IMR-90 (cell line): ENCODE results near the gene HSP90AB1. TPM values are rescaled to one million over a fixed set of nuclear protein-coding genes. Genes with fewer than 3 reads are reported as not detected.
A peak's percentile ranks its signal among the peaks of the same experiment; 100 is the strongest.

Experiments
- ATAC-seq: fragments of 200-7000 bp; cut with Tn5 transposase; 2 replicates; pipeline ENCODE4 v1.9.1; 2020; ENCODE audit warnings: low read depth, mild to moderate bottlenecking, moderate library complexity
- BruUV-seq: library from RNA; stranded (reverse); fragments of 400-500 nt; replicated peaks from 2 replicates; lab custom pipeline; 2021; lab: Mats Ljungman, UMichigan
- CTCF ChIA-PET: fragments of 300-600 bp; formaldehyde crosslinking; extraction: SDS; loops from one replicate; lab custom pipeline; 2021; ENCODE audit warnings: antibody characterized with exemption; lab: Yijun Ruan, JAX
- POLR2A ChIA-PET: fragments of 300-600 bp; sonication (Branson Sonifier 250); formaldehyde crosslinking; loops from one replicate; lab custom pipeline; 2022; ENCODE audit warnings: antibody characterized with exemption; ENCODE audit not compliant: unreplicated experiment; lab: Charles Lee
- DNase-seq: peaks from one replicate; pipeline ENCODE4 v3.0.0; 2013
- H2AFZ ChIP-seq: replicated peaks from 2 replicates; pipeline ENCODE3; 2013; ENCODE audit warnings: low read length, mild to moderate bottlenecking; ENCODE audit not compliant: poor library complexity
- H2AK5ac ChIP-seq: 2 replicates; pipeline ENCODE4 v1.6.1; 2013; ENCODE audit warnings: low read depth, low read length, inconsistent platforms
- H2AK9ac ChIP-seq: replicated peaks from 2 replicates; pipeline ENCODE3; 2013; ENCODE audit warnings: mild to moderate bottlenecking, low read depth, low read length, moderate library complexity; ENCODE audit not compliant: poor library complexity
- H2BK120ac ChIP-seq: 2 replicates; pipeline ENCODE4 v1.6.1; 2013; ENCODE audit warnings: low read depth, low read length, inconsistent platforms
- H2BK15ac ChIP-seq: 3 replicates; pipeline ENCODE4 v1.6.1; 2013; ENCODE audit warnings: low read depth, low read length, inconsistent platforms
- H2BK20ac ChIP-seq: 2 replicates; pipeline ENCODE4 v1.6.1; 2013; ENCODE audit warnings: low read depth, mild to moderate bottlenecking, inconsistent platforms, low read length, moderate library complexity
- H2BK5ac ChIP-seq: 2 replicates; pipeline ENCODE4 v1.6.1; 2013; ENCODE audit warnings: mild to moderate bottlenecking, low read depth, low read length, inconsistent platforms; ENCODE audit not compliant: poor library complexity, severe bottlenecking
- H3K14ac ChIP-seq: replicated peaks from 2 replicates; pipeline ENCODE4 v1.6.1; 2013; ENCODE audit warnings: low read depth, low read length, inconsistent platforms
- H3K18ac ChIP-seq: 2 replicates; pipeline ENCODE4 v1.6.1; 2013; ENCODE audit warnings: low read depth, low read length, control low read depth
- H3K23ac ChIP-seq: 2 replicates; pipeline ENCODE4 v1.6.1; 2013; ENCODE audit warnings: low read depth, low read length, inconsistent platforms
- H3K27ac ChIP-seq: 2 replicates; pipeline ENCODE4 v1.5.1; 2013; ENCODE audit warnings: mild to moderate bottlenecking, control low read depth, low read length; ENCODE audit not compliant: insufficient read depth
- H3K27me3 ChIP-seq: 2 replicates; pipeline ENCODE4 v1.6.1; 2013; ENCODE audit warnings: low read length; ENCODE audit not compliant: control insufficient read depth, insufficient read depth
- H3K36me3 ChIP-seq: 2 replicates; pipeline ENCODE4 v1.6.1; 2013; ENCODE audit warnings: low read length, mixed read lengths; ENCODE audit not compliant: control insufficient read depth, insufficient read depth
- H3K4ac ChIP-seq: 2 replicates; pipeline ENCODE4 v1.6.1; 2013; ENCODE audit warnings: low read depth, low read length, inconsistent platforms
- H3K4me1 ChIP-seq: 2 replicates; pipeline ENCODE4 v1.6.1; 2013; ENCODE audit warnings: low read length, mixed read lengths; ENCODE audit not compliant: control insufficient read depth, insufficient read depth
- H3K4me2 ChIP-seq: 2 replicates; pipeline ENCODE4 v1.6.1; 2013; ENCODE audit warnings: low read depth, mild to moderate bottlenecking, control low read depth, low read length, moderate library complexity
- H3K4me3 ChIP-seq: 2 replicates; pipeline ENCODE4 v1.5.1; 2013; ENCODE audit warnings: low read depth, mild to moderate bottlenecking, control low read depth, low read length, moderate library complexity; ENCODE audit not compliant: insufficient read depth
- H3K56ac ChIP-seq: 2 replicates; pipeline ENCODE4 v1.6.1; 2013; ENCODE audit warnings: low read length, inconsistent platforms; ENCODE audit not compliant: insufficient read depth; ENCODE audit errors: extremely low read depth
- H3K79me1 ChIP-seq, 2 experiments: 2 replicates each; pipeline ENCODE4 v1.6.1; 2013; ENCODE audit warnings: low read length in 2 of 2, inconsistent platforms in 1 of 2, low read depth in 1 of 2
- H3K9ac ChIP-seq: 2 replicates; pipeline ENCODE4 v1.6.1; 2013; ENCODE audit warnings: low read depth, low read length, control low read depth
- H3K9me1 ChIP-seq: 2 replicates; pipeline ENCODE4 v1.6.1; 2013; ENCODE audit warnings: low read length, inconsistent platforms; ENCODE audit not compliant: insufficient read depth
- H3K9me3 ChIP-seq: 2 replicates; pipeline ENCODE4 v1.6.1; 2013; ENCODE audit warnings: low read length; ENCODE audit not compliant: control insufficient read depth, insufficient read depth
- H4K20me1 ChIP-seq: 2 replicates; pipeline ENCODE4 v1.6.1; 2013; ENCODE audit warnings: low read length, inconsistent platforms; ENCODE audit not compliant: insufficient read depth
- H4K5ac ChIP-seq: 2 replicates; pipeline ENCODE4 v1.6.1; 2013; ENCODE audit warnings: mild to moderate bottlenecking, low read depth, low read length, control low read depth
- H4K8ac ChIP-seq, 2 experiments: 2 replicates each; pipeline ENCODE4 v1.6.1; 2013; ENCODE audit warnings: low read depth in 2 of 2, low read length in 2 of 2, control low read depth in 1 of 2, inconsistent platforms in 1 of 2
- H4K91ac ChIP-seq: 2 replicates; pipeline ENCODE4 v1.6.1; 2013; ENCODE audit warnings: low read depth, low read length, inconsistent platforms; ENCODE audit not compliant: insufficient read depth
- ELK1 ChIP-seq: fragments of 150-350 bp; IDR thresholded peaks from 2 replicates; pipeline ENCODE4 v1.6.1; 2016; ENCODE audit warnings: low read depth, mild to moderate bottlenecking, low read length, moderate library complexity, borderline replicate concordance
- NFE2L2 ChIP-seq: fragments of 150-350 bp; IDR thresholded peaks from 2 replicates; pipeline ENCODE4 v1.6.1; 2016; ENCODE audit warnings: low read depth, mild to moderate bottlenecking, low read length
- USF2 ChIP-seq: fragments of 150-350 bp; IDR thresholded peaks from 2 replicates; pipeline ENCODE4 v1.6.1; 2017; ENCODE audit warnings: mild to moderate bottlenecking, antibody characterized with exemption, low read length, low read depth
- WGBS, 2 experiments: methylation state at CpG; one replicate each; pipeline versions ENCODE4 v1.1.5 to v1.1.7; 2013; ENCODE audit warnings: missing lambda C conversion rate in 2 of 2; ENCODE audit not compliant: insufficient read length in 1 of 2; ENCODE audit errors: extremely low coverage in 2 of 2; 5-methylcytosine and 5-hydroxymethylcytosine counted together
- dilution Hi-C: fragments of 300-500 bp; cut with HindIII; formaldehyde crosslinking; loops from one replicate; pipeline ENCODE4 v1.14.3; 2018; ENCODE audit warnings: low sequenced_read_pairs; ENCODE audit not compliant: unreplicated experiment
- in situ Hi-C: fragments of 300-500 bp; cut with MboI; formaldehyde crosslinking; loops from 3 replicates; pipeline ENCODE4 v1.14.3; 2019; ENCODE audit warnings: low sequenced_read_pairs, inconsistent platforms, mixed read lengths
- intact Hi-C: fragments of 100-400 bp; cut with micrococcal nuclease; formaldehyde crosslinking; loops from 2 replicates; pipeline ENCODE4 v1.10.0; 2022
- polyA plus RNA-seq, 3 experiments: library from polyadenylated mRNA; depleted of rRNA; stranded (reverse); fragments of >200 nt; gene quantifications; 2 replicates each; pipeline ENCODE4 v1.2.3, GENCODE V29; 2012; ENCODE audit warnings: low replicate concordance in 1 of 3
- total RNA-seq: library from RNA; depleted of rRNA; stranded (reverse); fragments of >200 nt; gene quantifications from 2 replicates; pipeline ENCODE4 v1.2.3, GENCODE V29; 2012

The HSP90AB1 gene
- total and polyA plus RNA-seq, 2 of the 4 experiments (the other 2 are of a cell fraction) = 887 to 1,307 TPM

GRCh38 chr6:44202972-44203750 is 43.7 kb upstream of the HSP90AB1 start:
- no peak overlapping the region for H3K4me2 ChIP-seq
- peak overlapping the region; percentile 28 for H2AK9ac ChIP-seq
- H3K9ac ChIP-seq = no peak overlapping the region
- no peak for DNase-seq
- H3K4me1 ChIP-seq = no peaks in the 10 kb centered on the region
- no peak overlapping the region for H3K4me3 ChIP-seq
- H3K4ac ChIP-seq = no peak overlapping the region
- H4K20me1 ChIP-seq = no peaks in the 10 kb centered on the region
- no peaks in the 10 kb centered on the region for H3K79me1 ChIP-seq
- no peak overlapping the region for H4K8ac ChIP-seq
- no peaks in the 10 kb centered on the region for H3K9me1 ChIP-seq
- H3K36me3 ChIP-seq = no peaks in the 10 kb centered on the region
- WGBS, 2 experiments = 81% methylated on average over 3 of the region's 11 CpGs; no CpG with 5 or more reads in 1 of the 2 experiments
- no peak overlapping the region for H3K23ac ChIP-seq
- no peak overlapping the region for H3K27ac ChIP-seq
- no peak overlapping the region for H4K5ac ChIP-seq
- H3K27me3 ChIP-seq = peaks cover 18% of the 10 kb centered on the region
- no peaks in the 10 kb centered on the region for H3K9me3 ChIP-seq
- dilution Hi-C loops = no loop called here
- no peak overlapping the region for H4K91ac ChIP-seq
- no peak overlapping the region for H3K14ac ChIP-seq
- no peak overlapping the region for H3K18ac ChIP-seq
- no peak overlapping the region for H2BK20ac ChIP-seq
- no peak overlapping the region for H2BK5ac ChIP-seq
- no peak overlapping the region for H3K56ac ChIP-seq
- intact Hi-C loops = no loop called here
- ChIA-PET CTCF (interaction anchor here (1.6 kb wide), 1 partner anchor 11 kb away, joined by 3 read pairs; no protein-coding TSS in a partner anchor), POLR2A (no interaction called here)
- H2BK120ac ChIP-seq = no peak overlapping the region
- in situ Hi-C loops = no loop called here
- H2AK5ac ChIP-seq = no peak overlapping the region
- no peak overlapping the region for H2BK15ac ChIP-seq
- BruUV-seq = no TSS peak
- no peak for ATAC-seq
- no peak overlapping the region for H2AFZ ChIP-seq
- TF ChIP-seq ELK1 (no peak), NFE2L2 (no peak), USF2 (no peak)
